Measurements from ENCODE around the gene CAMK4. TPM values are rescaled to one million over a fixed set of nuclear protein-coding genes. Genes with fewer than 3 reads are reported as not detected.

The CAMK4 gene
- total RNA-seq, 1 donor from 2014 or later = 1.2 TPM

DNA sequence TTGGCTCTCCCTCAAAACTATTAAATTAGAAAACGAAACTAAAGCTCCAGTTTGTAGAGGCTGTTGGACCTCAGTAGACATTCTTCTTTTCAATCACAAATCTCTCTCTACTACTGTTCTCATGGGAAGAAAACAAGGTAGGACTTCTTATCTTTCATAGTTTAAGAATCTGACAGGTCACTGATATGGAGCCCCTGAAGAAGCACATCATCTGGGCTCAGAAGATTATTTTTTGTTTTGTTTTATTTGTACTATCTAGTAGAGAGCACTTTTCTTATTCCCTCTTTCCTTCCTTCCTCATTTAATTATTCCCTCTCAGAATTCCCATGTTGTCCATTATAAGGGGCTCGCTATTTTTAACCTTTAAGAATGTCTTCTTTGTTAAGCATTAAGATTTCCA is 261.9 kb downstream of the CAMK4 start:
- H3K36me3 Mint-ChIP-seq (ENCODE audit: unreplicated experiment) = no peaks in the 10 kb centered on the region
- TF ChIP-seq, protein P1, sequence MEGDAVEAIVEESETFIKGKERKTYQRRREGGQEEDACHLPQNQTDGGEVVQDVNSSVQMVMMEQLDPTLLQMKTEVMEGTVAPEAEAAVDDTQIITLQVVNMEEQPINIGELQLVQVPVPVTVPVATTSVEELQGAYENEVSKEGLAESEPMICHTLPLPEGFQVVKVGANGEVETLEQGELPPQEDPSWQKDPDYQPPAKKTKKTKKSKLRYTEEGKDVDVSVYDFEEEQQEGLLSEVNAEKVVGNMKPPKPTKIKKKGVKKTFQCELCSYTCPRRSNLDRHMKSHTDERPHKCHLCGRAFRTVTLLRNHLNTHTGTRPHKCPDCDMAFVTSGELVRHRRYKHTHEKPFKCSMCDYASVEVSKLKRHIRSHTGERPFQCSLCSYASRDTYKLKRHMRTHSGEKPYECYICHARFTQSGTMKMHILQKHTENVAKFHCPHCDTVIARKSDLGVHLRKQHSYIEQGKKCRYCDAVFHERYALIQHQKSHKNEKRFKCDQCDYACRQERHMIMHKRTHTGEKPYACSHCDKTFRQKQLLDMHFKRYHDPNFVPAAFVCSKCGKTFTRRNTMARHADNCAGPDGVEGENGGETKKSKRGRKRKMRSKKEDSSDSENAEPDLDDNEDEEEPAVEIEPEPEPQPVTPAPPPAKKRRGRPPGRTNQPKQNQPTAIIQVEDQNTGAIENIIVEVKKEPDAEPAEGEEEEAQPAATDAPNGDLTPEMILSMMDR (IDR thresholded peaks at IDR 0.05) = no peak
- peaks cover 4% of the 10 kb centered on the region for H3K4me1 Mint-ChIP-seq (ENCODE audit: unreplicated experiment)
- DNase-seq (ENCODE audit: extremely low spot score, unreplicated experiment) = no peak
- peak overlapping the region; percentile 21 for H3K27ac Mint-ChIP-seq (ENCODE audit: unreplicated experiment)
- H3K27me3 Mint-ChIP-seq (ENCODE audit: unreplicated experiment) = no peaks in the 10 kb centered on the region
- H3K9me3 Mint-ChIP-seq (ENCODE audit: unreplicated experiment) = no peaks in the 10 kb centered on the region
- H3K4me3 Mint-ChIP-seq (ENCODE audit: unreplicated experiment) = peak overlapping the region; percentile 23

DNA sequence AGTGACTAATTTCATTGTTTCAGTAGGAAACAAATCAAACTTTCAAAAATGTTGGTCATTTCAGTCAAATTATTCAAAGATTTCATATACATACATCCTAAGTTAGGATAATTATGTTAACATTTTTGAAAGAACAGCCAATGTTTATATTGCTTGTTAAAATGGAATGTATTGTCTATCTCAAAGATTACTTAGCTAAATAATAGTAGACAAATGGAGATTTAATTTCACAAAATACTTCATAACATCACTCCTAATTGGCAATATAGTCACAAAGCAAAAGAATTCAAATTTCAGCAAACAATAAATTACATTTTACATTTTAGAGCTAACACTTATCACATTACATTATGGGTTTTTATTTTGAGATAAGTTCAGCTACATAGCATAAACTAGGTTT is 262.7 kb downstream of the CAMK4 start:
- H3K4me1 Mint-ChIP-seq (ENCODE audit: unreplicated experiment) = peaks cover 4% of the 10 kb centered on the region
- H3K9me3 Mint-ChIP-seq (ENCODE audit: unreplicated experiment) = no peaks in the 10 kb centered on the region
- TF ChIP-seq, protein P1 (IDR thresholded peaks at IDR 0.05) = no peak
- no peak overlapping the region for H3K4me3 Mint-ChIP-seq (ENCODE audit: unreplicated experiment)
- no peaks in the 10 kb centered on the region for H3K36me3 Mint-ChIP-seq (ENCODE audit: unreplicated experiment)
- H3K27ac Mint-ChIP-seq (ENCODE audit: unreplicated experiment) = no peak overlapping the region
- no peak for DNase-seq (ENCODE audit: extremely low spot score, unreplicated experiment)
- no peaks in the 10 kb centered on the region for H3K27me3 Mint-ChIP-seq (ENCODE audit: unreplicated experiment)

DNA sequence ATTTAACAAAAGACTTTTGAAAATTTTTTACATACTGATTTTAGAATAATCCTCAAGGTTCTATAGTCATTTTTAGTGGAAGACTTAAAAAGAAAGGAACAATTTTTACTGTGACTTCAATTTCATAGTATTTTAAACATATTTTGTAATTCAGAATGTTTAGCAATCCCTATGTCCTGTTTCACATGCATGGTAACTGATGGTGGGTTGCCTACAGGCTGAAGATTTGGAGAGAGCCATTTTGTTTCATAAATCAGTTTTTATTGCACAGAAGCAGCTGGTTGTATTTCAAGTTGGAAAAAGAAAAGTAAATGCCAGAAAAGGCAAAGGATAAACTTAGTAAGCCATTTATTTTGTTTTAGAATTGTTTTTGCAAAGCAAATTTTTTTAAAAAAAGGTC is 264.2 kb downstream of the CAMK4 start:
- Mint-ChIP-seq H3K4me3 (ENCODE audit: unreplicated experiment) (no peak overlapping the region), H3K4me1 (ENCODE audit: unreplicated experiment) (peaks cover 4% of the 10 kb centered on the region), H3K27me3 (ENCODE audit: unreplicated experiment) (no peaks in the 10 kb centered on the region), H3K36me3 (ENCODE audit: unreplicated experiment) (no peaks in the 10 kb centered on the region), H3K9me3 (ENCODE audit: unreplicated experiment) (no peaks in the 10 kb centered on the region), H3K27ac (ENCODE audit: unreplicated experiment) (no peak overlapping the region)
- TF ChIP-seq, protein P1 (IDR thresholded peaks at IDR 0.05) = no peak
- DNase-seq (ENCODE audit: extremely low spot score, unreplicated experiment) = no peak

DNA sequence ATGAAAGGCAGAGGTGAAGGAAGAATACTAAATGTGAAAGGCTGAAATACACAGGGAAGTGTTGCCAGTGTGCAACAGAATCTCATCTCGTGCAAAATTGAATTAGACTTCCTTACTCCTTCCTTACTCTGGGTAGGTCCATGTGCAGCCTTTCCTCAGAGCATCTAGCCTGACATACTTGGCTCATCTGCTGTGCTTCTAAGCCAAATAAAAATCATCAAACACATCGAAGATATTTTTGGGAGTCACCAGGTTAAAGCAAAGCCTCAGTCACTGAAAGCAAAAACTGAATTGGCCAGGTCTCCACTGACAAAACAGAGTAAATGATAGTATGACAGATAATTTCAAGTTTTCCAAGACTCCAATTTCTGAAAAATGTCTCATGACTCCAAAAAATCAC is 268.8 kb downstream of the CAMK4 start:
- Mint-ChIP-seq H3K27me3 (ENCODE audit: unreplicated experiment) (no peaks in the 10 kb centered on the region), H3K36me3 (ENCODE audit: unreplicated experiment) (peaks cover 10% of the 10 kb centered on the region), H3K4me1 (ENCODE audit: unreplicated experiment) (peaks cover 1% of the 10 kb centered on the region), H3K9me3 (ENCODE audit: unreplicated experiment) (no peaks in the 10 kb centered on the region), H3K27ac (ENCODE audit: unreplicated experiment) (no peak overlapping the region), H3K4me3 (ENCODE audit: unreplicated experiment) (no peak overlapping the region)
- no peak for DNase-seq (ENCODE audit: extremely low spot score, unreplicated experiment)
- TF ChIP-seq, protein P1 (IDR thresholded peaks at IDR 0.05) = no peak

DNA sequence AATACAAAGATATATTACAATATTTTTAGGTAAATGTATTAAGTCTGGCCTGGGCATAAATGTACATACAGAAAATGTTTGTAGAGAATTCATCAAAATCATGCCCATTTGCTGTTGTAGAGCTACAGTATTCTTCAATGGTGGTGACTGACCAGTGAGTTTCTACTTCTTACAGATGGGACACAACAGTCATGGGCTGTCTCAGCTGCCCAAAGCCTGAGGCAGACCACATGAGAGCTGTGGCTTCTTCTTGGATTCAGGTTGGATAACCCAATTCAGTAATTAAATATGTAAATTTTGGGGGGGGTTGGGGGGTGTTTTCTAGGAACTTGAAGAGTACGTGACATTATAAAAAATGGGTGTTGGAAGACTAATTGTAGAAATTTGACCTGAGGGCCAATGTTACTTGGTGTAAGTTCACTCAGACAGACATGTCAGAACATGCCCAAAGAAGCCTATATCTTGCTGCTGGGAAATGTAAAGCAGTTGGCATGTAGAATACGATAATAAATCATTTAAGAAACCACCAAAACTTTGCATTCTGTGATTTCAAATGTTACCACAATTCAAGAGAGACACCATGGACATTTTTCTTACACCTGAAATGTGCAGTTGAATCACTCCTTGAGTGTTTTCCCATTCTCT is 270.3 kb downstream of the CAMK4 start:
- H3K36me3 Mint-ChIP-seq (ENCODE audit: unreplicated experiment) = peaks cover 18% of the 10 kb centered on the region
- no peak for DNase-seq (ENCODE audit: extremely low spot score, unreplicated experiment)
- no peaks in the 10 kb centered on the region for H3K27me3 Mint-ChIP-seq (ENCODE audit: unreplicated experiment)
- no peaks in the 10 kb centered on the region for H3K9me3 Mint-ChIP-seq (ENCODE audit: unreplicated experiment)
- H3K27ac Mint-ChIP-seq (ENCODE audit: unreplicated experiment) = peak overlapping the region; percentile 56
- TF ChIP-seq, protein P1 (IDR thresholded peaks at IDR 0.05) = no peak
- H3K4me1 Mint-ChIP-seq (ENCODE audit: unreplicated experiment) = peaks cover 11% of the 10 kb centered on the region
- H3K4me3 Mint-ChIP-seq (ENCODE audit: unreplicated experiment) = no peak overlapping the region

Measured in osteocyte (in vitro differentiated cells).